SU-DHL-6 (cell line): ENCODE data around the gene GGNBP2.

ENCODE experiments used
- H2AFZ ChIP-seq: fragments of 200-600 bp; sonication (generic); 2 replicates; pipeline ENCODE4 v1.6.1; 2014; ENCODE audit warnings: low read depth, mild to moderate bottlenecking, moderate library complexity, mixed read lengths, antibody characterized with exemption, low read length; ENCODE audit not compliant: severe bottlenecking
- H3F3A ChIP-seq: fragments of 200-600 bp; shearing (Covaris generic); 2 replicates; pipeline ENCODE4 v1.6.0; 2016; ENCODE audit warnings: antibody characterized with exemption, mild to moderate bottlenecking; ENCODE audit not compliant: insufficient read depth
- H3K27ac ChIP-seq: fragments of 200-600 bp; sonication (generic); 2 replicates; pipeline ENCODE4 v1.5.1; 2016; ENCODE audit warnings: low read depth, mild to moderate bottlenecking, low read length, moderate library complexity, mixed read lengths
- H3K27me3 ChIP-seq: fragments of 200-600 bp; sonication (generic), shearing (Covaris generic); 2 replicates; pipeline ENCODE4 v1.6.0; 2014; ENCODE audit warnings: mild to moderate bottlenecking, low read length
- H3K36me3 ChIP-seq: fragments of 200-600 bp; sonication (generic); 2 replicates; pipeline ENCODE4 v1.6.1; 2014; ENCODE audit warnings: mild to moderate bottlenecking, low read length, mixed read lengths
- H3K4me2 ChIP-seq: fragments of 300-600, 200-600 bp; shearing (Covaris generic), sonication (generic); 2 replicates; pipeline ENCODE4 v1.6.0; 2014; ENCODE audit warnings: low read length, low read depth, mild to moderate bottlenecking; ENCODE audit not compliant: poor library complexity, severe bottlenecking
- H3K4me3 ChIP-seq: fragments of 200-600 bp; sonication (generic); 2 replicates; pipeline ENCODE4 v1.5.1; 2014; ENCODE audit warnings: antibody characterized with exemption, low read length, mild to moderate bottlenecking, mixed read lengths; ENCODE audit not compliant: insufficient read depth, poor library complexity, severe bottlenecking
- H3K79me2 ChIP-seq: fragments of 200-600 bp; sonication (generic); 2 replicates; pipeline ENCODE4 v1.6.1; 2014; ENCODE audit warnings: mild to moderate bottlenecking, low read length, moderate library complexity; ENCODE audit not compliant: insufficient read depth
- H3K9ac ChIP-seq: fragments of 200-600 bp; sonication (generic); 2 replicates; pipeline ENCODE4 v1.7.0; 2014; ENCODE audit warnings: mild to moderate bottlenecking, low read length
- H3K9me2 ChIP-seq: fragments of 200-600 bp; sonication (generic); replicated peaks from 2 replicates; pipeline ENCODE4 v1.6.1; 2014; ENCODE audit warnings: low read length; ENCODE audit not compliant: insufficient read depth
- H3K9me3 ChIP-seq: fragments of 200-600 bp; sonication (generic); 2 replicates; pipeline ENCODE4 v1.6.1; 2014; ENCODE audit warnings: low read length, mixed read lengths; ENCODE audit not compliant: insufficient read depth
- H4K20me1 ChIP-seq: fragments of 200-600 bp; sonication (generic); 2 replicates; pipeline ENCODE4 v1.6.1; 2014; ENCODE audit warnings: low read depth, mild to moderate bottlenecking, antibody characterized with exemption, low read length, moderate library complexity, mixed read lengths
- CTCF ChIP-seq: fragments of 200-600 bp; sonication (generic); IDR thresholded peaks from one replicate; pipeline ENCODE4 v1.5.1; 2017; ENCODE audit warnings: antibody characterized with exemption, mild to moderate bottlenecking, low read length, moderate library complexity; ENCODE audit not compliant: insufficient read depth, poor library complexity, severe bottlenecking
- EZH2phosphoT487 ChIP-seq: fragments of 200-600 bp; sonication (generic), shearing (Covaris generic); conservative IDR thresholded peaks from 2 replicates; pipeline ENCODE4 v1.6.1; 2018; ENCODE audit warnings: mild to moderate bottlenecking, antibody characterized with exemption, low read length, moderate library complexity, mixed read lengths

GGNBP2 gene

GRCh38 chr17:36600936-36601302, 56.2 kb downstream of the GGNBP2 start:
- Histone ChIP-seq H2AFZ (peak overlapping the region; percentile 54), H4K20me1 (no peaks in the 10 kb centered on the region), H3F3A (0 out of 2 replicates have a peak, but pooled peaks cover 6% of the 10 kb centered on the region), H3K27me3 (no peaks in the 10 kb centered on the region), H3K79me2 (peaks cover 36% of the 10 kb centered on the region), H3K4me3 (peak overlapping the region; percentile 79), H3K9ac (peak overlapping the region; percentile 76), H3K9me2 (no peaks in the 10 kb centered on the region), H3K36me3 (no peaks in the 10 kb centered on the region), H3K9me3 (no peaks in the 10 kb centered on the region), H3K27ac (no peak overlapping the region), H3K4me2 (peak overlapping the region; percentile 87)
- no peak for TF ChIP-seq CTCF
- no peak for TF ChIP-seq EZH2phosphoT487

- Histone ChIP-seq H3F3A (0 out of 2 replicates have a peak, but pooled peaks cover 6% of the 10 kb centered on the region), H3K27ac (peak within 1 kb of the TSS; percentile 33), H3K9me2 (no peaks in the 10 kb centered on the region), H3K4me3 (peak within 1 kb of the TSS; percentile 79), H3K9ac (peak within 1 kb of the TSS; percentile 76), H3K9me3 (no peaks in the 10 kb centered on the region), H2AFZ (peak within 1 kb of the TSS; percentile 54), H3K36me3 (no peaks in the 10 kb centered on the region), H3K4me2 (peak within 1 kb of the TSS; percentile 87), H3K27me3 (no peaks in the 10 kb centered on the region), H3K79me2 (peaks cover 40% of the 10 kb centered on the region), H4K20me1 (no peaks in the 10 kb centered on the region)
- TF ChIP-seq EZH2phosphoT487 = no peak
- TF ChIP-seq CTCF = peak; percentile 21
Observed at GRCh38 chr17:36601303-36602029, 56.7 kb downstream of the GGNBP2 start, which contains the start of gene MRM1. Gene MRM1 (plus strand): TSS chr17:36601583. CDS start chr17:36601811, 228 bp downstream.

- Histone ChIP-seq H3K9me2 (no peaks in the 10 kb centered on the region), H3K36me3 (no peaks in the 10 kb centered on the region), H3K27me3 (no peaks in the 10 kb centered on the region), H3F3A (0 out of 2 replicates have a peak, but pooled peaks cover 6% of the 10 kb centered on the region), H3K4me3 (peak overlapping the region; percentile 79), H2AFZ (peak overlapping the region; percentile 54), H3K27ac (peak overlapping the region; percentile 33), H3K9ac (peak overlapping the region; percentile 76), H3K4me2 (peak overlapping the region; percentile 87), H3K79me2 (peaks cover 40% of the 10 kb centered on the region), H3K9me3 (no peaks in the 10 kb centered on the region), H4K20me1 (no peaks in the 10 kb centered on the region)
- TF ChIP-seq EZH2phosphoT487 (no peak), CTCF (no peak)
Observed at GRCh38 chr17:36602030-36602748, 57.5 kb downstream of the GGNBP2 start.
